ENCODE results near the gene YEATS2. TPM values are rescaled to one million over a fixed set of nuclear protein-coding genes. Genes with fewer than 3 reads are reported as not detected.

YEATS2 gene
- polyA plus RNA-seq, 1 of the 3 experiments (the other 2 are of a cell fraction) = 19.9 TPM

GRCh38 chr3:183725387-183725786 is 27.8 kb downstream of the YEATS2 start:
- no peak for DNase-seq
- ChIA-PET CTCF (interaction anchor here (1.2 kb wide), 1 partner anchor 245 kb away, joined by 3 read pairs; no protein-coding TSS in a partner anchor), POLR2A (no interaction called here)
- TF ChIP-seq IRF3 (IDR thresholded peaks at IDR 0.05; ENCODE audit: low read depth, low read length) (no peak), NRF1 (IDR thresholded peaks at IDR 0.05; ENCODE audit: low read depth, low read length) (no peak), RCOR1 (IDR thresholded peaks at IDR 0.05; ENCODE audit: low read length) (no peak), ZBTB33 (IDR thresholded peaks at IDR 0.05; ENCODE audit: borderline replicate concordance, low read depth) (no peak), CHD2 (IDR thresholded peaks at IDR 0.05; ENCODE audit: low read length, partially characterized antibody) (no peak), RFX5 (IDR thresholded peaks at IDR 0.05; ENCODE audit: low read length) (no peak), PBX3 (IDR thresholded peaks at IDR 0.05) (no peak), SMC3 (IDR thresholded peaks at IDR 0.05; ENCODE audit: low read depth, low read length) (no peak), TCF12 (IDR thresholded peaks at IDR 0.05) (no peak), USF2 (IDR thresholded peaks at IDR 0.05; ENCODE audit: borderline replicate concordance, low read depth, low read length) (no peak), GATA2 (CRISPR knock-in tag; IDR thresholded peaks at IDR 0.05) (no peak), JUND (IDR thresholded peaks at IDR 0.05) (no peak), ELF1 (IDR thresholded peaks at IDR 0.05) (no peak), NFIC (IDR thresholded peaks at IDR 0.05; ENCODE audit: borderline replicate concordance) (no peak), SIN3A (IDR thresholded peaks at IDR 0.05; ENCODE audit: borderline replicate concordance, low read depth, low read length) (no peak), EZH2phosphoT487 (IDR thresholded peaks at IDR 0.05; ENCODE audit: borderline replicate concordance, low read depth) (no peak)
- Histone ChIP-seq H2AFZ (ENCODE audit: low read depth) (no peak overlapping the region), H3K27me3 (ENCODE audit: insufficient read depth) (no peaks in the 10 kb centered on the region), H3K4me2 (no peak overlapping the region), H3K36me3 (replicated peaks in 1 of 2; ENCODE audit: control insufficient read depth in 1 of 2, insufficient read depth in 2 of 2, low read length in 1 of 2) (peaks cover 63 to 85% of the 10 kb centered on the region in 2 experiments), H3K27ac (ENCODE audit: low read depth in 2 of 2, low read length in 1 of 2) (no peak overlapping the region), H4K20me1 (ENCODE audit: insufficient read depth) (no peaks in the 10 kb centered on the region), H3K9ac (no peak overlapping the region), H3K4me1 (ENCODE audit: control insufficient read depth in 1 of 2, insufficient read depth in 2 of 2, low read depth in 1 of 2, low read length in 1 of 2) (peaks cover 0 to 3% of the 10 kb centered on the region in 2 experiments; a peak in 1 of 4 replicates), H3K9me2 (no peaks in the 10 kb centered on the region), H3K4me3 (ENCODE audit: low read depth in 2 of 2, low read length in 1 of 2) (no peak overlapping the region), H3F3A (replicated peaks; ENCODE audit: insufficient read depth) (no peaks in the 10 kb centered on the region), H3K79me2 (ENCODE audit: insufficient read depth) (peaks cover 6% of the 10 kb centered on the region; the same call in 1 of the 2 replicates), H3K9me3 (no peaks in the 10 kb centered on the region)
- WGBS (ENCODE audit: low lambda C conversion rate) = 93% methylated on average over 6 of the region's 6 CpGs

Measured in SK-N-SH (cell line).